NCI-H2227 treated with DMSO at 0.1 percent for 48 hours (cell line): ENCODE results near the gene AXIN2.
A peak's percentile ranks its signal among the peaks of the same experiment; 100 is the strongest.

Source experiments
- DNase-seq: peaks from one replicate; lab custom pipeline; 2025; lab: John Stamatoyannopoulos, UW

Gene AXIN2

GRCh38 chr17:65583921-65584603 lies 22.6 kb upstream of the AXIN2 start:
- no peak for DNase-seq

- DNase-seq: no peak
Measured at GRCh38 chr17:65576939-65577338, 15.5 kb upstream of the AXIN2 start.

- DNase-seq: no peak
Measured at GRCh38 chr17:65573282-65573602, 11.8 kb upstream of the AXIN2 start.

- no peak for DNase-seq
Measured at GRCh38 chr17:65572581-65573281, 11.3 kb upstream of the AXIN2 start.

- no peak for DNase-seq
Measured at GRCh38 chr17:65572186-65572580, 10.7 kb upstream of the AXIN2 start.

GRCh38 chr17:65568918-65569317 lies 7.5 kb upstream of the AXIN2 start:
- DNase-seq: no peak

GRCh38 chr17:65567566-65567965 lies 6.1 kb upstream of the AXIN2 start:
- DNase-seq: no peak

- no peak for DNase-seq
Measured at GRCh38 chr17:65565559-65565958, 4.1 kb upstream of the AXIN2 start.

GRCh38 chr17:65564793-65565192 lies 3.3 kb upstream of the AXIN2 start:
- DNase-seq: peak; percentile 81

- no peak for DNase-seq
Measured at GRCh38 chr17:65562206-65562531, 721 bp upstream of the AXIN2 start.

GRCh38 chr17:65560628-65561451 lies 608 bp downstream of the AXIN2 start:
- DNase-seq: peak; percentile 56

- DNase-seq: peak; percentile 26
Measured at GRCh38 chr17:65559804-65560627, 1.4 kb downstream of the AXIN2 start.

- no peak for DNase-seq
Measured at GRCh38 chr17:65559461-65559803, 2.0 kb downstream of the AXIN2 start.

- DNase-seq: no peak
Measured at GRCh38 chr17:65558683-65559460, 2.6 kb downstream of the AXIN2 start.

GRCh38 chr17:65558311-65558682 lies 3.2 kb downstream of the AXIN2 start:
- DNase-seq: no peak

GRCh38 chr17:65557349-65558310 lies 3.8 kb downstream of the AXIN2 start:
- DNase-seq: no peak

GRCh38 chr17:65556910-65557348 lies 4.5 kb downstream of the AXIN2 start:
- no peak for DNase-seq

GRCh38 chr17:65556014-65556909 lies 5.2 kb downstream of the AXIN2 start:
- peak; percentile 49 for DNase-seq

GRCh38 chr17:65554553-65555223 lies 6.8 kb downstream of the AXIN2 start:
- DNase-seq: no peak
